HepG2 (cell line): Measurements from ENCODE around the gene ACOT9. TPM values are rescaled to one million over a fixed set of nuclear protein-coding genes. Genes with fewer than 3 reads are reported as not detected.

Experiments used
- ATAC-seq: fragments of 200-7000 bp; cut with Tn5 transposase; 3 replicates; pipeline ENCODE4 v1.9.1; 2020; ENCODE audit warnings: mild to moderate bottlenecking, moderate library complexity
- BruUV-seq: library from RNA; stranded (reverse); fragments of 400-500 nt; replicated peaks from 2 replicates; lab custom pipeline; 2021; lab: Mats Ljungman, UMichigan
- CTCF ChIA-PET: fragments of 300-600 bp; formaldehyde crosslinking; extraction: SDS; loops from one replicate; lab custom pipeline; 2021; ENCODE audit warnings: low total read pairs, inconsistent platforms, low intra/inter-chr PET ratio; lab: Yijun Ruan, JAX
- POLR2A ChIA-PET: fragments of 350-600 bp; sonication (Branson Sonifier 250); formaldehyde crosslinking; loops from one replicate; lab custom pipeline; 2020; ENCODE audit warnings: antibody characterized with exemption, inconsistent platforms; lab: Yijun Ruan, JAX
- DNase-seq: peaks from one replicate; pipeline ENCODE4 v3.0.0-alpha.2; 2015; ENCODE audit warnings: low spot score
- FAIRE-seq: peaks from 3 replicates; lab custom pipeline; 2011; peaks lifted over from hg19 to GRCh38; lab: Jason Lieb, UNC
- H2AFZ ChIP-seq: one replicate; pipeline ENCODE4 v1.6.1; 2011; ENCODE audit warnings: low read length, inconsistent platforms
- H3K27ac ChIP-seq: fragments of 300-600 bp; 3 replicates; pipeline ENCODE4 v1.8.0; 2011; ENCODE audit warnings: mixed run types, mild to moderate bottlenecking, mixed read lengths, low read length, inconsistent platforms; ENCODE audit not compliant: insufficient read depth; ENCODE audit errors: extremely low read length
- H3K27me3 ChIP-seq, 2 experiments: fragments of 200-600 bp in 1 of 2; 2 replicates in 1 of 2; 3 replicates in 1 of 2; pipeline versions ENCODE4 v1.6.0 to v1.8.0; 2011; ENCODE audit warnings: low read length in 2 of 2, mild to moderate bottlenecking in 2 of 2, moderate library complexity in 2 of 2, inconsistent platforms in 1 of 2; ENCODE audit not compliant: insufficient read depth in 2 of 2, control insufficient read depth in 1 of 2
- H3K36me3 ChIP-seq, 2 experiments: fragments of 200-600 bp in 1 of 2; replicated peaks in 1 of 2; 2 replicates in 1 of 2; 3 replicates in 1 of 2; pipeline versions ENCODE4 v1.5.1 to v1.8.0; 2011; ENCODE audit warnings: low read length in 2 of 2, inconsistent platforms in 1 of 2; ENCODE audit not compliant: insufficient read depth in 2 of 2, control insufficient read depth in 1 of 2
- H3K4me1 ChIP-seq: 2 replicates; pipeline ENCODE4 v1.5.1; 2012; ENCODE audit warnings: low read length, inconsistent platforms; ENCODE audit not compliant: insufficient read depth
- H3K4me2 ChIP-seq: 2 replicates; pipeline ENCODE4 v1.6.0; 2011; ENCODE audit warnings: low read depth, low read length, inconsistent platforms
- H3K4me3 ChIP-seq, 3 experiments: fragments of 200-600 bp in 1 of 3; sonication (generic), shearing (Covaris generic) in 1 of 3; replicated peaks in 1 of 3; 2 replicates each; pipeline ENCODE4 v1.5.1; 2011 to 2016; ENCODE audit warnings: low read length in 3 of 3, inconsistent platforms in 2 of 3, low read depth in 2 of 3, mild to moderate bottlenecking in 2 of 3, control low read depth in 1 of 3, mixed read lengths in 1 of 3; ENCODE audit not compliant: insufficient read depth in 1 of 3
- H3K79me2 ChIP-seq: one replicate; pipeline ENCODE4 v1.6.1; 2011; ENCODE audit warnings: low read length, inconsistent platforms; ENCODE audit not compliant: insufficient read depth
- H3K9ac ChIP-seq: 2 replicates; pipeline ENCODE4 v1.6.0; 2011; ENCODE audit warnings: mild to moderate bottlenecking, low read depth, low read length, inconsistent platforms; ENCODE audit not compliant: insufficient read depth
- H3K9me3 ChIP-seq: 2 replicates; pipeline ENCODE4 v1.5.1; 2012; ENCODE audit warnings: mild to moderate bottlenecking, low read length
- H4K20me1 ChIP-seq: 2 replicates; pipeline ENCODE4 v1.6.0; 2011; ENCODE audit warnings: inconsistent platforms, mild to moderate bottlenecking, low read length, moderate library complexity; ENCODE audit not compliant: insufficient read depth
- CHD2 ChIP-seq: IDR thresholded peaks from 2 replicates; pipeline ENCODE4 v1.6.1; 2011; ENCODE audit warnings: low read depth, low read length, improper control_type of control experiment
- E2F5 ChIP-seq: sonication (generic); formaldehyde crosslinking; conservative IDR thresholded peaks from 2 replicates; pipeline ENCODE4 v1.4.0; 2020; ENCODE audit warnings: missing genetic modification reagents
- ELF4 ChIP-seq: sonication (generic); formaldehyde crosslinking; IDR thresholded peaks from 2 replicates; pipeline ENCODE4 v1.5.0; 2020; ENCODE audit warnings: missing genetic modification reagents, mild to moderate bottlenecking, moderate library complexity, borderline replicate concordance
- ETV5 ChIP-seq: IDR thresholded peaks from 2 replicates; pipeline ENCODE4 v1.6.1; 2018; ENCODE audit warnings: missing biosample characterization, missing genetic modification reagents, inconsistent platforms, borderline replicate concordance
- EZH2 ChIP-seq: conservative IDR thresholded peaks from 2 replicates; pipeline ENCODE4 v1.6.1; 2012; ENCODE audit warnings: mild to moderate bottlenecking, low read depth, low read length, moderate library complexity
- FOSL1 ChIP-seq: sonication (generic); formaldehyde crosslinking; IDR thresholded peaks from 2 replicates; pipeline ENCODE4 v1.9.0; 2021; ENCODE audit warnings: missing genetic modification reagents, borderline replicate concordance
- GTF3A ChIP-seq: sonication (generic); formaldehyde crosslinking; conservative IDR thresholded peaks from 2 replicates; pipeline ENCODE4 v1.4.0; 2020; ENCODE audit warnings: mild to moderate bottlenecking, missing genetic modification reagents
- SPEN ChIP-seq: sonication (generic); formaldehyde crosslinking; IDR thresholded peaks from 2 replicates; pipeline ENCODE4 v1.5.1; 2020; ENCODE audit warnings: low read depth, mild to moderate bottlenecking, missing genetic modification reagents
- ZFP36L2 ChIP-seq: sonication (generic); formaldehyde crosslinking; IDR thresholded peaks from 2 replicates; pipeline ENCODE4 v1.4.0; 2020; ENCODE audit warnings: missing genetic modification reagents
- ZNF709 ChIP-seq: sonication (generic); formaldehyde crosslinking; IDR thresholded peaks from 2 replicates; pipeline ENCODE4 v1.5.0; 2020; ENCODE audit warnings: mild to moderate bottlenecking, missing genetic modification reagents
- ZNF784 ChIP-seq: sonication (generic); formaldehyde crosslinking; IDR thresholded peaks from 2 replicates; pipeline ENCODE4 v1.5.1; 2020; ENCODE audit warnings: missing genetic modification reagents, mild to moderate bottlenecking, borderline replicate concordance
- WGBS: methylation state at CpG from one replicate; pipeline ENCODE4 v1.1.6; 2017; ENCODE audit warnings: low lambda C conversion rate; 5-methylcytosine and 5-hydroxymethylcytosine counted together
- in situ Hi-C: cut with HindIII; loops from 2 replicates; pipeline ENCODE4 v1.10.0; 2017; ENCODE audit warnings: low pct_unique_long_range_greater_than_20kb; ENCODE audit not compliant: extremely low pct_ligation_motif_present
- intact Hi-C: fragments of 100-400 bp; cut with micrococcal nuclease; formaldehyde crosslinking; loops from one replicate; pipeline ENCODE4 v1.10.0; 2022; ENCODE audit not compliant: unreplicated experiment
- polyA plus RNA-seq, 8 experiments: library from polyadenylated mRNA; depleted of rRNA in 3 of 8; stranded (reverse) in 7 of 8; unstranded in 1 of 8; fragments of >200 nt; fragmentation: Illumina TruSeq in 4 of 8; extraction: Trizol in 4 of 8; gene quantifications; 2 replicates each; pipeline versions ENCODE4 v1.2.1 to v1.2.3, GENCODE V29; 2011 to 2016; ENCODE audit warnings: low read depth in 4 of 8, missing spikeins in 1 of 8, mixed read lengths in 1 of 8; ENCODE audit not compliant: insufficient read depth in 1 of 8
- total RNA-seq, 5 experiments: library from RNA; depleted of rRNA; stranded (reverse); fragments of >200 nt; fragmentation: Illumina TruSeq; extraction: Trizol; gene quantifications; 2 replicates each; pipeline ENCODE4 v1.2.3, GENCODE V29; 2016; ENCODE audit warnings: low read depth in 1 of 5
- TF ChIP-seq, protein P1 (sequence below): sonication (generic); formaldehyde crosslinking; IDR thresholded peaks from 2 replicates; pipeline ENCODE4 v1.8.1; 2023; ENCODE audit warnings: mild to moderate bottlenecking, missing genetic modification reagents, borderline replicate concordance

ACOT9 gene
- total and polyA plus RNA-seq, 2 of the 13 experiments (the other 11 are each of a cell fraction or from before 2014, with no cell fraction given), result 33.3 to 36.9 TPM

GRCh38 chrX:23779025-23779424 lies 35.9 kb upstream of the ACOT9 start:
- ChIA-PET CTCF (no interaction called here), POLR2A (interaction anchor here (1.0 kb wide), 1 partner anchor 123 kb away, joined by 4 read pairs; no protein-coding TSS in a partner anchor)
- H4K20me1 ChIP-seq, result peaks cover 5% of the 10 kb centered on the region
- peak overlapping the region; percentile 8 for H3K27ac ChIP-seq
- no peak overlapping the region for H3K4me3 ChIP-seq
- no peaks in the 10 kb centered on the region; a peak in 1 of 5 replicates for H3K27me3 ChIP-seq
- ATAC-seq (no peak), FAIRE-seq (no peak), DNase-seq (no peak)
- no peak overlapping the region for H2AFZ ChIP-seq
- BruUV-seq, result no TSS peak
- H3K4me2 ChIP-seq, result no peak overlapping the region
- TF ChIP-seq ETV5 (CRISPR knock-in tag) (no peak), E2F5 (CRISPR knock-in tag) (no peak), ZNF784 (no peak), ZFP36L2 (no peak), FOSL1 (no peak), CHD2 (no peak)
- TF ChIP-seq, protein P1, sequence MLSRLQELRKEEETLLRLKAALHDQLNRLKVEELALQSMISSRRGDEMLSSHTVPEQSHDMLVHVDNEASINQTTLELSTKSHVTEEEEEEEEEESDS (CRISPR knock-in tag), result no peak
- intact Hi-C loops (no loop called here), in situ Hi-C loops (no loop called here)
- H3K4me1 ChIP-seq, result peaks cover 18% of the 10 kb centered on the region
- no peaks in the 10 kb centered on the region for H3K36me3 ChIP-seq
- peaks cover 19% of the 10 kb centered on the region for H3K79me2 ChIP-seq
- no peaks in the 10 kb centered on the region for H3K9me3 ChIP-seq
- H3K9ac ChIP-seq, result no peak overlapping the region
- 60% methylated on average over 4 of the region's 4 CpGs for WGBS

DNA sequence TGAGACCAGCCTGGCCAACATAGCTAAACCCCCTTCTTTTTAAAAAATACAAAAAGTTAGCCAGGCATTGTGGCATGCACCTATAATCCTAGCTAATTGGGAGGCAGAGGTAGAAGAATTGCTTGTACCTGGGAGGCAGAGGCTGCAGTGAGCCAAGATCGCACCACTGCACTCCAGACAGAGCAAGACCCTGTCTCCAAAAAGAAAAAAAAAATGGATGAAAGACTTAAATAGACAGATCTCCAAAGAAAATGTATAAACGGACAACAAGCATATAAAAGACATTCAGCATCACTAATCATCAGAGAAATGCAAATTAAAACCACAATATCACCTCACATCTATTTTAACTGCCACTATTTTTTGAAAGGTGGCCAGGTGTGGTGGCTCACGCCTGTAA lies 33.3 kb upstream of the ACOT9 start:
- H3K27me3 ChIP-seq, result no peaks in the 10 kb centered on the region
- ChIA-PET CTCF (no interaction called here), POLR2A (no interaction called here)
- intact Hi-C loops (no loop called here), in situ Hi-C loops (no loop called here)
- TF ChIP-seq GTF3A, result no peak
- no peak for TF ChIP-seq ZNF709 (CRISPR knock-in tag)
- TF ChIP-seq SPEN, result no peak
- TF ChIP-seq ELF4 (CRISPR knock-in tag), result no peak
- no peak for TF ChIP-seq EZH2
- no peak for FAIRE-seq
- DNase-seq, result no peak
- H3K4me3 ChIP-seq, result no peak overlapping the region
- H3K4me2 ChIP-seq, result no peak overlapping the region
- H3K9ac ChIP-seq, result no peak overlapping the region
- H3K79me2 ChIP-seq, result peaks cover 2% of the 10 kb centered on the region
- 97% methylated on average over 3 of the region's 3 CpGs for WGBS
- H3K36me3 ChIP-seq, result no peaks in the 10 kb centered on the region
- BruUV-seq, result no TSS peak
- ATAC-seq, result no peak
- H3K27ac ChIP-seq, result no peak overlapping the region
- H4K20me1 ChIP-seq, result no peaks in the 10 kb centered on the region
- H3K4me1 ChIP-seq, result peaks cover 24% of the 10 kb centered on the region
- no peak overlapping the region for H2AFZ ChIP-seq
- no peaks in the 10 kb centered on the region for H3K9me3 ChIP-seq
